ENCODE data around the gene PACSIN2.

- no peak for TF ChIP-seq CTCF (IDR thresholded peaks at IDR 0.05; ENCODE audit: insufficient read depth, low read length, poor library complexity, severe bottlenecking)
- no peak for TF ChIP-seq EZH2phosphoT487 (conservative IDR thresholded peaks at IDR 0.05; ENCODE audit: low read length)
Measured at GRCh38 chr22:42920101-42920820, 94.7 kb downstream of the PACSIN2 start.
